ENCODE results near the gene GALNTL6. TPM values are rescaled to one million over a fixed set of nuclear protein-coding genes. Genes with fewer than 3 reads are reported as not detected.

GALNTL6 gene
- total RNA-seq, 4 donors from 2014 or later: 0.26 to 4.0 (median 1.5) TPM; not detected in 1

- no peaks in the 10 kb centered on the region for H3K9me3 ChIP-seq
- no peaks in the 10 kb centered on the region for H3K36me3 ChIP-seq
- WGBS: 76% methylated on average over 4 of the region's 4 CpGs
- TF ChIP-seq POLR2AphosphoS5 (IDR thresholded peaks at IDR 0.05) (no peak), CTCF (IDR thresholded peaks at IDR 0.05) (no peak), EP300 (IDR thresholded peaks at IDR 0.05) (no peak), POLR2A (IDR thresholded peaks at IDR 0.05) (no peak)
- no peak overlapping the region for H3K27ac ChIP-seq
- H3K4me3 ChIP-seq: no peak overlapping the region
- no peaks in the 10 kb centered on the region for H3K4me1 ChIP-seq
- no peaks in the 10 kb centered on the region for H3K27me3 ChIP-seq
- no peak for DNase-seq (ENCODE audit: low spot score in 2 of 2)
These were observed 1183.5 kb downstream of the GALNTL6 start for GRCh38 chr4:172996571-172997216.

- Histone ChIP-seq H3K27ac (no peak overlapping the region), H3K4me3 (no peak overlapping the region), H3K27me3 (no peaks in the 10 kb centered on the region), H3K4me1 (no peaks in the 10 kb centered on the region), H3K36me3 (no peaks in the 10 kb centered on the region), H3K9me3 (no peaks in the 10 kb centered on the region)
- TF ChIP-seq CTCF (IDR thresholded peaks at IDR 0.05) (no peak), EP300 (IDR thresholded peaks at IDR 0.05) (no peak), POLR2AphosphoS5 (IDR thresholded peaks at IDR 0.05) (no peak)
- 92% methylated on average over 6 of the region's 6 CpGs for WGBS
- DNase-seq (ENCODE audit: low spot score in 2 of 2): no peak
These were observed 1184.0 kb downstream of the GALNTL6 start for GRCh38 chr4:172997217-172997609.

- no peak for DNase-seq (ENCODE audit: low spot score in 2 of 2)
- H3K4me3 ChIP-seq: no peak overlapping the region
- no peak overlapping the region for H3K27ac ChIP-seq
- no peaks in the 10 kb centered on the region for H3K36me3 ChIP-seq
- H3K27me3 ChIP-seq: no peaks in the 10 kb centered on the region
- H3K4me1 ChIP-seq: no peaks in the 10 kb centered on the region
- no peaks in the 10 kb centered on the region for H3K9me3 ChIP-seq
- TF ChIP-seq EP300 (IDR thresholded peaks at IDR 0.05): no peak
- TF ChIP-seq POLR2AphosphoS5 (IDR thresholded peaks at IDR 0.05): no peak
- TF ChIP-seq POLR2A (IDR thresholded peaks at IDR 0.05): no peak
- no peak for TF ChIP-seq CTCF (IDR thresholded peaks at IDR 0.05)
These were observed 1184.7 kb downstream of the GALNTL6 start for GRCh38 chr4:172997856-172998255.

- DNase-seq (ENCODE audit: low spot score in 2 of 2): no peak
- H3K36me3 ChIP-seq: no peaks in the 10 kb centered on the region
- H3K27ac ChIP-seq: no peak overlapping the region
- TF ChIP-seq EP300 (IDR thresholded peaks at IDR 0.05) (no peak), CTCF (IDR thresholded peaks at IDR 0.05) (no peak), POLR2AphosphoS5 (IDR thresholded peaks at IDR 0.05) (no peak), POLR2A (IDR thresholded peaks at IDR 0.05) (no peak)
- H3K27me3 ChIP-seq: no peaks in the 10 kb centered on the region
- no peaks in the 10 kb centered on the region for H3K9me3 ChIP-seq
- H3K4me3 ChIP-seq: no peak overlapping the region
- WGBS: 63% methylated on average over 7 of the region's 7 CpGs
- no peaks in the 10 kb centered on the region for H3K4me1 ChIP-seq
These were observed 1185.6 kb downstream of the GALNTL6 start for GRCh38 chr4:172998527-172999469.

GRCh38 chr4:173001571-173001970, 1188.4 kb downstream of the GALNTL6 start:
- Histone ChIP-seq H3K36me3 (no peaks in the 10 kb centered on the region), H3K4me1 (no peaks in the 10 kb centered on the region), H3K9me3 (no peaks in the 10 kb centered on the region), H3K27ac (no peak overlapping the region), H3K4me3 (no peak overlapping the region), H3K27me3 (no peaks in the 10 kb centered on the region)
- DNase-seq (ENCODE audit: low spot score in 2 of 2): no peak
- TF ChIP-seq POLR2AphosphoS5 (IDR thresholded peaks at IDR 0.05) (no peak), CTCF (IDR thresholded peaks at IDR 0.05) (no peak), EP300 (IDR thresholded peaks at IDR 0.05) (no peak), POLR2A (IDR thresholded peaks at IDR 0.05) (no peak)

Data from suprapubic skin (tissue), 4 donors.